Measurements from ENCODE around the gene COA7. TPM values are rescaled to one million over a fixed set of nuclear protein-coding genes. Genes with fewer than 3 reads are reported as not detected.

Gene COA7
- total RNA-seq, 1 experiment from 2014 or later: 20.7 TPM

DNA sequence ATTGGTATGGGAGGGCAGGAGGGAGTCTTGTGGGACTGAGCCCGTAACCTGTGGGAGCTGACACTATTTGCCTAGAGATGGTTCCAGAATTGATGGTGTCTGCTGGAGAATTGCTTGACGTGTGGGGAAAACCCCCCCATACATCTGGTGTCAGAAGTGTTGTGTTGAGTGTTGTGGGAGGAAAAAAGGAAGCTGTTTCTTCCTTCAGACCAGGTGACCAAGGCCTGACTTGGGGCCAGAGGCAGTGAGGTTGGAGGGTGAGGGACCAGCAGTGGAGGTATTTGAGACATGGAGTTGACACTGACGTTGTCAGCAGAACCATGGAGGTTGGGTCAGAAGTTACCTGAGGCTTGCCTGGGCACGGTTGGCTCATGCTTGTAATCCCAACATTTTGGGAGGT lies 56.8 kb downstream of the COA7 start:
- no peaks in the 10 kb centered on the region for H3K9me3 ChIP-seq (ENCODE audit: insufficient read depth, low read depth)
- TF ChIP-seq, protein P1, sequence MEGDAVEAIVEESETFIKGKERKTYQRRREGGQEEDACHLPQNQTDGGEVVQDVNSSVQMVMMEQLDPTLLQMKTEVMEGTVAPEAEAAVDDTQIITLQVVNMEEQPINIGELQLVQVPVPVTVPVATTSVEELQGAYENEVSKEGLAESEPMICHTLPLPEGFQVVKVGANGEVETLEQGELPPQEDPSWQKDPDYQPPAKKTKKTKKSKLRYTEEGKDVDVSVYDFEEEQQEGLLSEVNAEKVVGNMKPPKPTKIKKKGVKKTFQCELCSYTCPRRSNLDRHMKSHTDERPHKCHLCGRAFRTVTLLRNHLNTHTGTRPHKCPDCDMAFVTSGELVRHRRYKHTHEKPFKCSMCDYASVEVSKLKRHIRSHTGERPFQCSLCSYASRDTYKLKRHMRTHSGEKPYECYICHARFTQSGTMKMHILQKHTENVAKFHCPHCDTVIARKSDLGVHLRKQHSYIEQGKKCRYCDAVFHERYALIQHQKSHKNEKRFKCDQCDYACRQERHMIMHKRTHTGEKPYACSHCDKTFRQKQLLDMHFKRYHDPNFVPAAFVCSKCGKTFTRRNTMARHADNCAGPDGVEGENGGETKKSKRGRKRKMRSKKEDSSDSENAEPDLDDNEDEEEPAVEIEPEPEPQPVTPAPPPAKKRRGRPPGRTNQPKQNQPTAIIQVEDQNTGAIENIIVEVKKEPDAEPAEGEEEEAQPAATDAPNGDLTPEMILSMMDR (conservative IDR thresholded peaks at IDR 0.05): no peak
- no peak for TF ChIP-seq EZH2 (IDR thresholded peaks at IDR 0.05; ENCODE audit: low read depth)
- no peaks in the 10 kb centered on the region for H4K20me1 ChIP-seq (ENCODE audit: insufficient read depth)
- H3K4me2 ChIP-seq: no peak overlapping the region
- ChIA-PET POLR2A (ENCODE audit: unreplicated experiment) (no interaction called here), CTCF (no interaction called here)
- intact Hi-C loops (cut with micrococcal nuclease; ENCODE audit: unreplicated experiment): no loop called here
- no peaks in the 10 kb centered on the region for H3F3A ChIP-seq (ENCODE audit: insufficient read depth, low read depth)
- H3K27me3 ChIP-seq (ENCODE audit: insufficient read depth, low read depth): no peaks in the 10 kb centered on the region
- H3K27ac ChIP-seq: no peak overlapping the region
- no peaks in the 10 kb centered on the region for H3K36me3 ChIP-seq (ENCODE audit: low read depth)
- no peak overlapping the region for H3K4me3 ChIP-seq
- H3K9me2 ChIP-seq (ENCODE audit: insufficient read depth): no peaks in the 10 kb centered on the region
- no peaks in the 10 kb centered on the region for H3K4me1 ChIP-seq (replicated peaks; ENCODE audit: insufficient read depth)
- no peaks in the 10 kb centered on the region for H3K79me2 ChIP-seq (ENCODE audit: low read depth)
- no peak overlapping the region for H2AFZ ChIP-seq
- DNase-seq: no peak
- no TSS peak for BruUV-seq (replicated peaks)

DNA sequence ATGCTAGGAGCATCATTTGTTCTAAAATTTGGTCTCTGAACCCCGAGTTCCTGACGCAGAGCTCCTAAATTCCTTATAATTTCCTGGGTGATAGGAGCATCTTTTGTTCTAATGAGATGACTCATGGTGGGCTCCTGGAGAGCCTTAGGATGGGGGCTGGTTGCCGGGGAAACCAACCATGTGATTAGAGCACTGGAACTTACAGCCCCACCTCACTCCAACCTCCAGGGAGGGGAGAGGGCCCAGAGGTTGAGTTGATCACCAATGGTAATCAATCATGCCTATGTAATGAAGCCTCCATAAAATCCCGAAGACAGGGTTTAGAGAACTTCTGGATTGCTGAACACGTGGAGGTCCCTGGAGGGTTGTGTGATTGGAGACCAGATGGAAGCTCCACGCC lies 57.5 kb downstream of the COA7 start:
- no TSS peak for BruUV-seq (replicated peaks)
- no peak for DNase-seq
- Histone ChIP-seq H3F3A (ENCODE audit: insufficient read depth, low read depth) (no peaks in the 10 kb centered on the region), H3K79me2 (ENCODE audit: low read depth) (no peaks in the 10 kb centered on the region), H3K9me3 (ENCODE audit: insufficient read depth, low read depth) (no peaks in the 10 kb centered on the region), H3K36me3 (ENCODE audit: low read depth) (no peaks in the 10 kb centered on the region), H3K4me2 (no peak overlapping the region), H2AFZ (no peak overlapping the region), H3K27ac (no peak overlapping the region), H3K4me1 (replicated peaks; ENCODE audit: insufficient read depth) (peaks cover 1% of the 10 kb centered on the region), H4K20me1 (ENCODE audit: insufficient read depth) (no peaks in the 10 kb centered on the region), H3K4me3 (no peak overlapping the region), H3K27me3 (ENCODE audit: insufficient read depth, low read depth) (no peaks in the 10 kb centered on the region), H3K9me2 (ENCODE audit: insufficient read depth) (no peaks in the 10 kb centered on the region)
- ChIA-PET CTCF (no interaction called here), POLR2A (ENCODE audit: unreplicated experiment) (no interaction called here)
- TF ChIP-seq, protein P1 (conservative IDR thresholded peaks at IDR 0.05): no peak
- TF ChIP-seq EZH2 (IDR thresholded peaks at IDR 0.05; ENCODE audit: low read depth): no peak
- intact Hi-C loops (cut with micrococcal nuclease; ENCODE audit: unreplicated experiment): no loop called here

DNA sequence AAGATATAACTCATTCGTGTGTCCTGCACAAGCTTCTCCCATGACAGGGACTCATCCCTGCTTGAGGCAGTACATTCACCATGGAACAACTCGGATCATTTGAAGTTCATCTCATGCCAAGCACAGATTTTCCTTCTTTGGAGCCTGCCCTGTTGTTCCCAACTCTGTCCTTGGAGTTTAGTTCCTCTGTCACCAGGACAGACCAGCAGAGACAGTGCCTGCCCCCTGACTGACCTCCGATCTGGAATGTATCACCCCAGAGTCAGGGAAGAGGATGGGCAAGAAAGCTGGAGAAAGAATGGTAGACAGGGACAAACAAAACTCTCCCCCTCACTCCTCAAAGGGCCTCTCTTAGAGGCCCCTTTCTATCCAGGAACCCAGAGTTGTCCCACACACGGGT lies 60.2 kb downstream of the COA7 start:
- ChIA-PET POLR2A (ENCODE audit: unreplicated experiment) (no interaction called here), CTCF (interaction anchor here (0.6 kb wide), 2 partner anchors 25 to 80 kb away, joined by 3 to 9 read pairs; no protein-coding TSS in a partner anchor)
- no peaks in the 10 kb centered on the region for H4K20me1 ChIP-seq (ENCODE audit: insufficient read depth)
- H3K79me2 ChIP-seq (ENCODE audit: low read depth): no peaks in the 10 kb centered on the region
- intact Hi-C loops (cut with micrococcal nuclease; ENCODE audit: unreplicated experiment): no loop called here
- H3F3A ChIP-seq (ENCODE audit: insufficient read depth, low read depth): no peaks in the 10 kb centered on the region
- DNase-seq: no peak
- no peaks in the 10 kb centered on the region; the same call in 1 of the 2 replicates for H3K9me3 ChIP-seq (ENCODE audit: insufficient read depth, low read depth)
- no peak for TF ChIP-seq EZH2 (IDR thresholded peaks at IDR 0.05; ENCODE audit: low read depth)
- TF ChIP-seq, protein P1 (conservative IDR thresholded peaks at IDR 0.05): no peak
- H3K4me2 ChIP-seq: no peak overlapping the region
- H3K27ac ChIP-seq: no peak overlapping the region
- H3K4me1 ChIP-seq (replicated peaks; ENCODE audit: insufficient read depth): peaks cover 9% of the 10 kb centered on the region
- no TSS peak for BruUV-seq (replicated peaks)
- H3K9me2 ChIP-seq (ENCODE audit: insufficient read depth): no peaks in the 10 kb centered on the region
- H2AFZ ChIP-seq: no peak overlapping the region
- no peaks in the 10 kb centered on the region for H3K36me3 ChIP-seq (ENCODE audit: low read depth)
- H3K4me3 ChIP-seq: no peak overlapping the region
- no peaks in the 10 kb centered on the region for H3K27me3 ChIP-seq (ENCODE audit: insufficient read depth, low read depth)
